ENCODE measurements around the gene SGMS1. TPM values are rescaled to one million over a fixed set of nuclear protein-coding genes. Genes with fewer than 3 reads are reported as not detected.

Gene SGMS1
- total and polyA plus RNA-seq, 7 donors = 3.5 to 81.3 (median 55.7) TPM

DNA sequence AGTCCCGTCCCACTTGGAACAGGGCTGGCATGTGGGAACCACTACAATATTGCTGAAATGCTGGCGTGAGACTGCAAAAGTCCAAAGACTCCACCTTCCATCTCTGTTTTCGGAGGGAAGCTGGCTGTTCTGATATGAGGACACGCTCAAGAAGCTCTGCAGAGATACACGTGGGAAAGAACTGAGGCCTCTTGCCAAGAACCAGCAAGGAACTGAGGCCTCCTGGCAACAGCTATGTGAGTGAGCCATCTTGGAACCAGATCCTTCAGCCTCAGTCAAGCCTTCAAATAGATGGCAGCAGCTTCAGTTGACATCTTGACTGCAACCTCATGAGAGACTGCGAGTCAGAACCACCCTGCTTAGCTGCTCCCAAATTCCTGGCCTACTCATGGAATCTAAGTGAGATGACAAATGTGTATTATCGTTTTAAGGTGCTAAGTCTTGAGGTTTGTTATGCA, 30.8 kb downstream of the SGMS1 start:
- WGBS, 2 donors = 96 to 97% methylated on average over 7 of the region's 7 CpGs
- Histone ChIP-seq H3K27ac (no peak overlapping the region), H3K36me3 (peaks cover 0 to 16% (median 4%) of the 10 kb centered on the region in 4 donors), H3K9me3 (no peaks in the 10 kb centered on the region), H3K4me3 (no peak overlapping the region), H3K4me1 (peaks cover 0 to 13% (median 3%) of the 10 kb centered on the region in 4 donors), H3K27me3 (no peaks in the 10 kb centered on the region)
- TF ChIP-seq POLR2AphosphoS5 (IDR thresholded peaks at IDR 0.05) (no peak), POLR2A (IDR thresholded peaks at IDR 0.05) (no peak), EP300 (IDR thresholded peaks at IDR 0.05) (no peak), CTCF (IDR thresholded peaks at IDR 0.05) (no peak)
- intact Hi-C loops (cut with DNase I) = no loop called here
- DNase-seq = no peak

DNA sequence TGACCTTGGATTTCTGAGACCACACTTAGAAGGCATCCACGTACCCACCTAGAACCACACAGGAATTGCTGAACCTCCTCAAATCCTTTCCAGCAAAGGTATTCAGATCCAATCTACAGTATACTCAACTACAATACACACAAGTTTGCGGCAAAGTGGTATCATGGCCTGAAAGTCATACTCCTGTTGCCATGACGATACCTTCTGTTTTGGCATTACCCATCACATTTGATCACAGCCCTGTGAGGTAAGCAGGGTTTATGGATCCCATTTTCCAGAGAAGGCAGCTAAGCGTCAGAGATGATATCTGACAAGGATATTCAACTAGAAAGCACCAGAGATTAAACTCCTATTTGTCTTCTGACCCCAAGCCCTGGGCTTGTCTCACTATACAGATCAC, 32.8 kb downstream of the SGMS1 start:
- TF ChIP-seq CTCF (IDR thresholded peaks at IDR 0.05) = no peak
- TF ChIP-seq POLR2AphosphoS5 (IDR thresholded peaks at IDR 0.05) = no peak
- no peak for TF ChIP-seq POLR2A (IDR thresholded peaks at IDR 0.05)
- TF ChIP-seq EP300 (IDR thresholded peaks at IDR 0.05) = no peak
- H3K27me3 ChIP-seq = no peaks in the 10 kb centered on the region
- DNase-seq = no peak
- H3K27ac ChIP-seq = no peak overlapping the region
- WGBS, 2 donors = 97 to 98% methylated on average over 4 of the region's 4 CpGs
- no peaks in the 10 kb centered on the region for H3K9me3 ChIP-seq
- intact Hi-C loops (cut with DNase I) = no loop called here
- peaks cover 0 to 21% (median 4%) of the 10 kb centered on the region in 4 donors for H3K36me3 ChIP-seq
- peaks cover 0 to 7% (median under 1%) of the 10 kb centered on the region in 4 donors for H3K4me1 ChIP-seq
- H3K4me3 ChIP-seq = no peak overlapping the region

DNA sequence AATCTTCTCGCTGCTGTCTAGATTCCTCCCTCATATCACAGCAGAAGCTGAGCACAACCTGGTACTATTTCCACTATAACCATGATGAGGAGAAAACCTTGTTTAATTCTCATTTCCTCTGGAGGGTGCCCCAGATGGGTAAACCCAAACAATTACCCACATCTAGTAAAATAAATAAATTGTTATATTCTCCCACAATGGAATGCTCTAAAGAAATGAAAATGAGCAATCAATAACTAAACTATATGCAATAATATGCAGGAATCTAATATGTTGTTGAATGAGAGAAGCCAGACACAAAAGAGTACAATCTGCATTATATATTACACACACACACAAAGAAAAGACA, 37.0 kb downstream of the SGMS1 start:
- no peak for DNase-seq

DNA sequence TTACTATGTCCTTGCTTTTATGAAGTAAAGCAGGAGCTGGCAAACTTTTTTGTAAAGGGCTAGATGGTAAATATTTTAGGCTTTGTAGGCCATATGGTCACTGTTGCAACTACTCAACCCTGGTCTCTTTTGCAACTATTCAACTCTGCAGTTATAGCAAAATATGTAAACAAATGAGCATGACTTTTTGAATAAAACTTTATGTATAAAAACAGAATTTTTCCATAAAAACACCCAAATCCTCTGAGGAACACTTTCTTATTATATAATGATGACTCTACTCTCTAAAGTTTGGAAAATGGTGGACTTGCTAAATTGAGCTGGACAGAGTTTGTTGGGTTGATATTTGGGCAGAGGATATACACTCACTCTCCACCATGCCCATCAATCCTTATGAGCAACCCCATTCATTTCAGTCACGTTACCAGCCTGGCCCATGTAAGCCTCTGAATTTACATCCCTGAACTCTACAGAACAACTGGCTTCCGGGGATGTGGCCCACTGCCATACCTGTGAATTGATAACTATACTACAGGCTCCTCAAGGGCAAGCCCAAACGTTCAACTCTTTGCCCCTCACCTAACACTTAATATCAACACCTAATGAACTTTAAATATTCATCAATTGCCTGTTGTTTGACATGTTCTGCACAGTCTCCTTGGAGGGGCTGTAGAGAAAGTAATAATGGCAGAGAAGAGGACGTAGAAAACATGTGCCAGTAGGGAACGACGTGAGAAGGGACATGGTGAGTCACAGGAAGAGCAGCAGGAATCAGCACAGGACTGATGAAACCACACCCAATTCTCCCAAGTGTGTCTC, 37.6 kb downstream of the SGMS1 start:
- 83 to 86% methylated on average over 6 of the region's 6 CpGs for WGBS, 2 donors
- peaks cover 0 to 21% (median 4%) of the 10 kb centered on the region in 4 donors for H3K36me3 ChIP-seq
- no peak overlapping the region for H3K27ac ChIP-seq
- no peak overlapping the region for H3K4me3 ChIP-seq
- no peak for DNase-seq
- H3K27me3 ChIP-seq = no peaks in the 10 kb centered on the region
- TF ChIP-seq EP300 (IDR thresholded peaks at IDR 0.05) (no peak), POLR2A (IDR thresholded peaks at IDR 0.05) (no peak), CTCF (IDR thresholded peaks at IDR 0.05) (no peak), POLR2AphosphoS5 (IDR thresholded peaks at IDR 0.05) (no peak)
- H3K4me1 ChIP-seq = peaks cover 0 to 14% (median 4%) of the 10 kb centered on the region in 4 donors
- H3K9me3 ChIP-seq = no peaks in the 10 kb centered on the region
- intact Hi-C loops (cut with DNase I) = no loop called here

More for the DNA sequence above, 37.0 kb downstream of the SGMS1 start:
- intact Hi-C loops (cut with DNase I) = no loop called here
- H3K27ac ChIP-seq = no peak overlapping the region
- peaks cover 0 to 14% (median 4%) of the 10 kb centered on the region in 4 donors for H3K4me1 ChIP-seq
- TF ChIP-seq POLR2A (IDR thresholded peaks at IDR 0.05) (no peak), EP300 (IDR thresholded peaks at IDR 0.05) (no peak), POLR2AphosphoS5 (IDR thresholded peaks at IDR 0.05) (no peak), CTCF (IDR thresholded peaks at IDR 0.05) (no peak)
- H3K36me3 ChIP-seq = peaks cover 0 to 21% (median 4%) of the 10 kb centered on the region in 4 donors
- WGBS, 2 donors = 81 to 88% methylated on average over 1 of the region's 1 CpG
- no peaks in the 10 kb centered on the region for H3K9me3 ChIP-seq
- H3K27me3 ChIP-seq = no peaks in the 10 kb centered on the region
- no peak overlapping the region for H3K4me3 ChIP-seq
